ENCODE results near the gene FOXRED1.
A peak's percentile ranks its signal among the peaks of the same experiment; 100 is the strongest.

FOXRED1 gene

DNA sequence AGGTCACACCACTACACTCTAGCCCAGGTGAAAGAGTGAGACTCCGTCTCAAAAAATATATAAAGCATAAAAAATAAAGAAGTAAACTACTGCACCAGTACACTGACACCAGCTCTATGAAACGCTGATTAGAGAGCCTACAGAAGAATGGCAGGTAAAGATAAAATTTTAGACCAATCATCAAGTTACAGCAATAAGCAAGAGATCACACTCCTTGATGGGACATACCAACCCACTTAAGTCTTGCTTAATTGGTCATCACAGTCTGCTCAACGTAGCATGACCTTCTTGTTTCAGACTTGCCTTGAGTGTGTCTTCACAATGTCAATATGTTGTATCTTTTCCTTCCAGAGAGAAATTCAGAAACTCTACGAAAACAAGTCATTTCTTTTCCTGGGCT is 12.7 kb upstream of the FOXRED1 start:
- Histone ChIP-seq H3K36me3 (ENCODE audit: insufficient read depth, low read length) (peaks cover 8% of the 10 kb centered on the region), H3K9me3 (ENCODE audit: control insufficient read depth, insufficient read depth, low read length) (no peaks in the 10 kb centered on the region), H3K9ac (ENCODE audit: low read depth, low read length) (no peak overlapping the region), H3K4me1 (ENCODE audit: insufficient read depth, low read length) (no peaks in the 10 kb centered on the region)

- Histone ChIP-seq H3K4me1 (ENCODE audit: insufficient read depth, low read length) (no peaks in the 10 kb centered on the region), H3K9me3 (ENCODE audit: control insufficient read depth, insufficient read depth, low read length) (no peaks in the 10 kb centered on the region), H3K36me3 (ENCODE audit: insufficient read depth, low read length) (peaks cover 9% of the 10 kb centered on the region), H3K9ac (ENCODE audit: low read depth, low read length) (no peak overlapping the region)
Measured at GRCh38 chr11:126257144-126257543, 11.8 kb upstream of the FOXRED1 start.

- Histone ChIP-seq H3K9me3 (ENCODE audit: control insufficient read depth, insufficient read depth, low read length) (no peaks in the 10 kb centered on the region), H3K4me1 (ENCODE audit: insufficient read depth, low read length) (no peaks in the 10 kb centered on the region), H3K36me3 (ENCODE audit: insufficient read depth, low read length) (peaks cover 13% of the 10 kb centered on the region), H3K9ac (ENCODE audit: low read depth, low read length) (no peak overlapping the region)
Measured at GRCh38 chr11:126257764-126258163, 11.2 kb upstream of the FOXRED1 start.

- Histone ChIP-seq H3K9me3 (ENCODE audit: control insufficient read depth, insufficient read depth, low read length) (no peaks in the 10 kb centered on the region), H3K4me1 (ENCODE audit: insufficient read depth, low read length) (no peaks in the 10 kb centered on the region), H3K9ac (ENCODE audit: low read depth, low read length) (no peak overlapping the region), H3K36me3 (ENCODE audit: insufficient read depth, low read length) (peaks cover 43% of the 10 kb centered on the region)
Measured at GRCh38 chr11:126262216-126262615, 6.7 kb upstream of the FOXRED1 start.

GRCh38 chr11:126263489-126263888 is 5.5 kb upstream of the FOXRED1 start:
- Histone ChIP-seq H3K36me3 (ENCODE audit: insufficient read depth, low read length) (peaks cover 44% of the 10 kb centered on the region), H3K9me3 (ENCODE audit: control insufficient read depth, insufficient read depth, low read length) (no peaks in the 10 kb centered on the region), H3K4me1 (ENCODE audit: insufficient read depth, low read length) (no peaks in the 10 kb centered on the region), H3K9ac (ENCODE audit: low read depth, low read length) (no peak overlapping the region)

DNA sequence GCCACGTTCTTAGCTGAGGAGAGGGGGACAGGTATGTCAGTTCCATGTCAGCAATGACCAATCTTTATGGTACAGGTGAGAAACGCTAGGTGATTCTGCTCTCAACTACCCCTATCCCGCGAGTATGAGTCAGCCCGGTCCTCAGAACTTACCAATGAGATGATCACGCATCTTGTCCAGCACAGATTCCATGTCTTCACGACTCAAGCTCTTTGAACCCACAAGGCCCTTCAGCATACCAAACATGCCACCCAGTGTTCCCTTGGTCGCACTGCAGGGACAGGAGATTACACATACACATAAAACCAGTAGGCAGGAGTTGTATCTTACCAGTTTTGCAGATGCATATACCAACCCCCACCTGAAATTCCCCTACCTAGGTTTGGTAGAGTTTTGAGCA is 3.1 kb upstream of the FOXRED1 start:
- peaks cover 4% of the 10 kb centered on the region for H3K4me1 ChIP-seq (ENCODE audit: insufficient read depth, low read length)
- H3K9ac ChIP-seq (ENCODE audit: low read depth, low read length): no peak overlapping the region
- no peaks in the 10 kb centered on the region for H3K9me3 ChIP-seq (ENCODE audit: control insufficient read depth, insufficient read depth, low read length)
- H3K36me3 ChIP-seq (ENCODE audit: insufficient read depth, low read length): peaks cover 40% of the 10 kb centered on the region

- peaks cover 4% of the 10 kb centered on the region for H3K4me1 ChIP-seq (ENCODE audit: insufficient read depth, low read length)
Measured at GRCh38 chr11:126267650-126268049, 1.3 kb upstream of the FOXRED1 start.

DNA sequence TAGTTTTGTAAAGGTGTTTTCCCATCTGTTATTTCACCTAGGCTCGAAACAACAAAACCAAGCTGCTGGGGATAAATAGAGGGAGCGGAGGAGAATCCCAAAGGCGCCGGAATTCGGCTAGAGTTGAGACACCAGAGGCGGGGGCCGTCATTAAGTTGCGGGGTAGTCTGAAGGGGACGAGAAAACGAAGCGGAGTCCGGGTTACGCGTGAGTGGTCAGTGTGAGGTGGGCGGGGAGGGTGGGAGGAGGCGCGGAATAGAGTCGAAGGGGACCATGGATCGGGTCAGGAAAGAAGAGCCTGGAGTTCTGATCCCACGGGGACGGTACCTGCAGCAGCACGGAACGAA is 620 bp upstream of the FOXRED1 start:
- H3K36me3 ChIP-seq (ENCODE audit: insufficient read depth, low read length): peaks cover 41% of the 10 kb centered on the region
- no peaks in the 10 kb centered on the region for H3K9me3 ChIP-seq (ENCODE audit: control insufficient read depth, insufficient read depth, low read length)

More at GRCh38 chr11:126267650-126268049, 1.3 kb upstream of the FOXRED1 start:
- Histone ChIP-seq H3K9ac (ENCODE audit: low read depth, low read length) (peak overlapping the region; percentile 72), H3K36me3 (ENCODE audit: insufficient read depth, low read length) (peaks cover 40% of the 10 kb centered on the region), H3K9me3 (ENCODE audit: control insufficient read depth, insufficient read depth, low read length) (no peaks in the 10 kb centered on the region)

GRCh38 chr11:126277322-126277721 is 8.4 kb downstream of the FOXRED1 start:
- no peaks in the 10 kb centered on the region for H3K4me1 ChIP-seq (ENCODE audit: insufficient read depth, low read length)
- peaks cover 18% of the 10 kb centered on the region for H3K36me3 ChIP-seq (ENCODE audit: insufficient read depth, low read length)

More for the DNA sequence above, 620 bp upstream of the FOXRED1 start:
- peak overlapping the region; percentile 72 for H3K9ac ChIP-seq (ENCODE audit: low read depth, low read length)
- H3K4me1 ChIP-seq (ENCODE audit: insufficient read depth, low read length): peaks cover 4% of the 10 kb centered on the region

GRCh38 chr11:126277780-126278179 is 8.8 kb downstream of the FOXRED1 start:
- Histone ChIP-seq H3K9ac (ENCODE audit: low read depth, low read length) (no peak overlapping the region), H3K36me3 (ENCODE audit: insufficient read depth, low read length) (peaks cover 14% of the 10 kb centered on the region), H3K4me1 (ENCODE audit: insufficient read depth, low read length) (no peaks in the 10 kb centered on the region), H3K9me3 (ENCODE audit: control insufficient read depth, insufficient read depth, low read length) (no peaks in the 10 kb centered on the region)

More at GRCh38 chr11:126277322-126277721, 8.4 kb downstream of the FOXRED1 start:
- Histone ChIP-seq H3K9ac (ENCODE audit: low read depth, low read length) (no peak overlapping the region), H3K9me3 (ENCODE audit: control insufficient read depth, insufficient read depth, low read length) (no peaks in the 10 kb centered on the region)

- no peaks in the 10 kb centered on the region for H3K9me3 ChIP-seq (ENCODE audit: control insufficient read depth, insufficient read depth, low read length)
- no peak overlapping the region for H3K9ac ChIP-seq (ENCODE audit: low read depth, low read length)
- H3K4me1 ChIP-seq (ENCODE audit: insufficient read depth, low read length): no peaks in the 10 kb centered on the region
- peaks cover 13% of the 10 kb centered on the region for H3K36me3 ChIP-seq (ENCODE audit: insufficient read depth, low read length)
Measured at GRCh38 chr11:126279191-126279590, 10.2 kb downstream of the FOXRED1 start.

GRCh38 chr11:126280595-126280994 is 11.6 kb downstream of the FOXRED1 start:
- Histone ChIP-seq H3K36me3 (ENCODE audit: insufficient read depth, low read length) (peaks cover under 1% of the 10 kb centered on the region), H3K9me3 (ENCODE audit: control insufficient read depth, insufficient read depth, low read length) (no peaks in the 10 kb centered on the region), H3K9ac (ENCODE audit: low read depth, low read length) (no peak overlapping the region), H3K4me1 (ENCODE audit: insufficient read depth, low read length) (no peaks in the 10 kb centered on the region)

DNA sequence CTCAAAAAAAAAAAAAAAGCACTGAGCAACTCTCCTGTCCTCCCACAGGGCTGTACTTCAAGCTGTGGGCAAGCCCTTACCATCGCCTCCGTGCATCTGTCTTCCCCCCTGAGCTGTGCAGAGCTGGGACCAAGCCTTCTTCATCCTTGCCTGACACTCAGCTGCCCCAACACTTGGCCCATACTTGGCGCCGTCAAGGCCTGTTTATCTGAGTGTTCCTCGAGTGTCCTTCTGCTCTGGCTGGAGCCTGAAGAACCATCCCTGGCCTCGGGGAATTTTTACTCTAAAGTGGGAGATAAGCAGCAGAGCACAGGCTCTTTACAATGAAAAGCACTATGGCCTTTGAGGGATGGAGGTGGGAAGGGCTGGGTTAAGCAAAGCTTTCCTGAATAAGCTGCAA is 12.3 kb downstream of the FOXRED1 start:
- no peaks in the 10 kb centered on the region; the same call in none of the 2 replicates for H3K36me3 ChIP-seq (ENCODE audit: insufficient read depth, low read length)
- H3K4me1 ChIP-seq (ENCODE audit: insufficient read depth, low read length): no peaks in the 10 kb centered on the region

GRCh38 chr11:126281666-126282175 is 12.8 kb downstream of the FOXRED1 start:
- Histone ChIP-seq H3K9ac (ENCODE audit: low read depth, low read length) (no peak overlapping the region), H3K36me3 (ENCODE audit: insufficient read depth, low read length) (no peaks in the 10 kb centered on the region; the same call in none of the 2 replicates), H3K4me1 (ENCODE audit: insufficient read depth, low read length) (no peaks in the 10 kb centered on the region), H3K9me3 (ENCODE audit: control insufficient read depth, insufficient read depth, low read length) (no peaks in the 10 kb centered on the region)

More for the DNA sequence above, 12.3 kb downstream of the FOXRED1 start:
- H3K9ac ChIP-seq (ENCODE audit: low read depth, low read length): no peak overlapping the region
- no peaks in the 10 kb centered on the region for H3K9me3 ChIP-seq (ENCODE audit: control insufficient read depth, insufficient read depth, low read length)

DNA sequence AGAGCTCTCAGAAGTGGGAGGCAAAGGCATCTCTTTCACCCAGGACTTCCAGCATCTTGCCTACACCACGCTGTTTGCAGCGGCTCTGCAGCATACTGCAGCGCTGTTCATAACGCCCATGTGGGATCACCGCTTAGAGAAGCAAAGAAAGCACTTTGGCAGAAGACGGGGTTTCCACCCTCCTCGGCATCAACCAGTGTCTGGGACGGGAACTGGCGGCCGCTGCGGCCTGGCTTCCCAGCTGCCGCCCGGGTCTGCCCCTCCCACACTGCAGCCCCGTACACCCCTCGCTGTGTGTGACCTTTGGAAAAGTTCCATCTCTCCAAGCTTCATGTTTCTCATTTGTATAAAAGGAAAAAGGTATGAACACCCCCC is 13.4 kb downstream of the FOXRED1 start:
- Histone ChIP-seq H3K9ac (ENCODE audit: low read depth, low read length) (peak overlapping the region; percentile 75; the same call in 1 of the 2 replicates), H3K9me3 (ENCODE audit: control insufficient read depth, insufficient read depth, low read length) (no peaks in the 10 kb centered on the region), H3K4me1 (ENCODE audit: insufficient read depth, low read length) (no peaks in the 10 kb centered on the region), H3K36me3 (ENCODE audit: insufficient read depth, low read length) (no peaks in the 10 kb centered on the region; the same call in 1 of the 2 replicates)
